Posterior cingulate gyrus (tissue), 11 donors: ENCODE results near the gene SMCO3.

Source experiments
- DNase-seq, 10 donors: peaks; one replicate each; pipeline versions ENCODE4 v3.0.0 to v3.0.0-alpha.2; 2020 to 2021; ENCODE audit warnings: mixed read lengths in 3 of 10
- intact Hi-C: fragments of 100-400 bp; cut with DNase I; formaldehyde crosslinking; loops from one replicate; pipeline ENCODE4 v1.15.1; 2023

Gene SMCO3

GRCh38 chr12:14833952-14834351 is 20.0 kb upstream of the SMCO3 start:
- intact Hi-C loops = no loop called here
- DNase-seq = no peak

DNA sequence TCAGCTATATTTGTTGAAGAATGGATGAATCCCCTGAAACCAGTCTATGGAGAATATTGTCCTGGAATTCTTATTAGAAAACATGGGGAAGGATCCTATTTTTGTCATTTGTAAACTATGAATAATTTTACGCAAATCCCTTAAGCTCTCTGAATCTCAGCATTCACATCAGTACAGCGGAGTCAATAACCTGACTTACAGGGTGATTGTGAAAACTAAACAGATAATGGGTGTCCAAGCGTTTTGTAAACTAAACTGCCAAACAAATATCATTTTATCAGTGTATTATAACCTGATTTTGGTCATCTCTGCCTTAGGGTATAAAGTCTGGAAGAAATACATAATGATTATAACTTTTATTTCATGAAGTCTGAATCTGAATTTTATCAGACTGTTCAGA is 19.4 kb upstream of the SMCO3 start:
- intact Hi-C loops = no loop called here
- DNase-seq = no peak

GRCh38 chr12:14828892-14829291 is 14.9 kb upstream of the SMCO3 start:
- no peak for DNase-seq
- intact Hi-C loops = no loop called here

- intact Hi-C loops = no loop called here
- DNase-seq = no peak
Observed at GRCh38 chr12:14827043-14827442, 13.1 kb upstream of the SMCO3 start.

DNA sequence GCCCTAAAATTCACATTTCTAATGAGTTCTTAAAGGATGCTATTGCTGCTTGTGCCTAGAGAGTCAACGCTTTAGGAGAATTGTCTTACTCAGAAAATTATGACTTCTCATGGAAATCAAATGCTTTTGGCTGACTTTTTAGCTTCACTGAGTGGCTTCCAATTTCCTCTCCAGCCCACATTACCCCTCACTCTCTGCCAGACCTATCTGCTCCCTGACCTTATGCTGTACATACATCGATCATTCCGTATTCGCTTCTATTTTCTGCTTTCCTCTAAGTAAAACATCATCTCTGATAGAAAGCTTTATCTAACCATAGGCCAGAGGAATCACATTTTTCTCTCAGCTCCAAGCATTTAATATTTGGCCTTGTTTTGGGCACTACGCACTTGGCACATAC is 12.5 kb upstream of the SMCO3 start:
- intact Hi-C loops = no loop called here
- DNase-seq = no peak

- no peak for DNase-seq
- intact Hi-C loops = no loop called here
Observed at GRCh38 chr12:14825256-14825655, 11.3 kb upstream of the SMCO3 start.

DNA sequence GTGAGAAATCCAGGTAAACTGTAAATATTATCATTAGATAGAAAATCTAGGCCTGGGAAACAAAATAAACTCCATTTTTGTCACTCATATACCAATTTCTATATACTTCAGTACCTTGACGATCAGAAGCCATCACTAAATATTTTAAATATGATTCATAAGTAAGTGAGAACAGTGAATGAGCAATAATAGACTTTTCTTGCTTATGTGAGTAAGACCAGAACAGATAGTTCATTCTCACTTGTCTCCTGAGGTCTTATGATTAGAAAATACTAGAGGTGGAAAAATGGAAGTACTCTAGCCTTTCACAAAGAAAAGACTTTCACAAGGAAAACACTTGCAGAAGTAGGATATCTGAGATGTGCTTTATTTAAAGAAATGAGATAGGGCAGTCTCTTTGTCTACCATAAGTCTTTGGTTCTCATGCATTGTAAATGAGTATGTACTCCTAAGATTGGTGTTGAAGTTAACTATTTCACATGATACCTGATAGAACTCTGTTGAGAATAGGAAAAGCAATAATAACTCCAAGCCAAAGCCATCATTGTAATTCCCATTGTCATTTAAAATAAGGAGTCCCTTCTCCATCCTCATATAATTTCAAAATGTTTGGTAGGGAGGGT is 10.1 kb upstream of the SMCO3 start:
- intact Hi-C loops = no loop called here
- DNase-seq = no peak

GRCh38 chr12:14811486-14811885 is 2.5 kb downstream of the SMCO3 start:
- DNase-seq = no peak
- intact Hi-C loops = no loop called here

DNA sequence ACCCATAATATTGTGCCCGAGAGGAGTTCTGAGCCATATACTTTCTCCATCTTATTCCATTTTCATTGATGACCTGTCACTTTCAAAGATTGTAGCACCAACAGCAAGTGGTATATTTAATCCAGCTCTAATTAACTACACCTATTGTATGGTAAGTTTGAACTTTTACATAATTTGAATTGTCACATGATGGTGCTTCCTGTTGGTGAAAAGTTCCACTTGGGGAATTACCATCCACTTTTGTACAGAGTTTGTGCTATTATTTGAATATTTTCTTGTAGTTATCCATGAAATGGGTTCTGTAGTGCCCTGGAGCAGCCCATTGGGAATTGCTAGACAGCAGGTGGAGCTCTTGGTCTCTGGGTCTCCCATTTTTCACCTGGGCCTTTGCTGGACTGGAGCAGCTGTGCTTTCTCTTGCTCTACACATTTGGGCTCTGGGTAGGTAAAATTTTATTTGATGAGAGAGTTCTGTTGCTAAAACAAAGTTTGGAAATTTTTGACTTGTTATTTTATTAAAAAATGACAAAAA is 3.0 kb downstream of the SMCO3 start:
- intact Hi-C loops = no loop called here
- DNase-seq = no peak

GRCh38 chr12:14810167-14810952 is 3.6 kb downstream of the SMCO3 start:
- intact Hi-C loops = no loop called here
- DNase-seq = no peak

- no peak for DNase-seq
- intact Hi-C loops = loop anchor here (2.0 kb wide), 1 partner anchor 29 kb away; a partner anchor contains a TSS
Observed at GRCh38 chr12:14803830-14804160, 10.2 kb downstream of the SMCO3 start.

DNA sequence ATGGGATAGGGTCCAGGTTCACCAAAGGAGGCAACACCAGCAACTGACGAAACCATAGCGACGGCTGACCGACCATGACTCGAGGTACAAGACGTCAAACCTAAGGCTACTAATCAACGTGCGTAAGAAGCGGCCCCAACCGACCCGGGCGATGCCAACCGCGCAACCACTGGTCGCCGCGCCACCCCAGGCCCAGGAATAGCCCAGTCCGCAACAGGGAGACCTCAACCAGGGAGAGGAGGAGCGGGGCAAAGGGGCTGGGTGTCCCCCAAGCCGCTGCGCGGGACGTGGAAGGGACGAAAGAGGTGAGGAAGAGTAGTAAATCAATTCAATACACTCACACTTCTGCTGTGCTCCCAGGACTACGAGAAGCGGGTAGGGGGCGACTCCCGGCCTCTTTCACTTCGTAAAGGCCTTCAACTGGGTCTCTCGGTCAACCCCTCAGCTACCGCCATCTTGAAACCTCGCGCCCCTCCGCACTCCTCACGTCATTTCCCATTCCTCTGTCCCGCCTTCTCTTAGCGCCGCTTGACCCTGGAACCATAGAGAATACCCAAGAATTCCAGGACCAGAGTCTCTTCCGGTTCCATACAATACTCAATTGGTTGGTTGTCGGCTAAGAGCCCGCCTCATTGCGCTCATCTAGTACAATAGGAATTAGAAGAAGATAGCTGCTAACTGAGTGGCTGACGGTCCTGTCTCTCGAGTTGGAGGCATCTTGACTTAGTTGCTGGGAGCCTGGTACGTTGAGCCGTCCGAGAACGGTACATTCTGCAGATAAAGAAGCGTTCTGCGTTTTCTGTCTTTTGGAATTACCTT is 10.8 kb downstream of the SMCO3 start, which contains the start of the genes C12orf60 and WBP11:
C12orf60 (plus strand) TSS at position 660 of the 819 bp plus-strand sequence. CDS start 19,266 bp downstream, outside the sequence.
WBP11 (minus strand) TSS at position 468 of the 819 bp plus-strand sequence. CDS start 2,095 bp downstream, outside the sequence.
- intact Hi-C loops = loop anchor here (2.0 kb wide), 1 partner anchor 28 kb away; a partner anchor contains a TSS
- peak; percentile 88 to 99 (median 90) for DNase-seq

GRCh38 chr12:14802721-14803010 is 11.3 kb downstream of the SMCO3 start:
- no peak for DNase-seq
- intact Hi-C loops = loop anchor here (2.0 kb wide), 1 partner anchor 28 kb away; a partner anchor contains a TSS

- intact Hi-C loops = loop anchor here (2.0 kb wide), 1 partner anchor 27 kb away; a partner anchor contains a TSS
- DNase-seq = no peak
Observed at GRCh38 chr12:14802247-14802646, 11.7 kb downstream of the SMCO3 start.

- no peak for DNase-seq
- intact Hi-C loops = no loop called here
Observed at GRCh38 chr12:14795028-14795448, 18.9 kb downstream of the SMCO3 start.

GRCh38 chr12:14785568-14785967 is 28.4 kb downstream of the SMCO3 start:
- intact Hi-C loops = no loop called here
- DNase-seq = no peak

DNA sequence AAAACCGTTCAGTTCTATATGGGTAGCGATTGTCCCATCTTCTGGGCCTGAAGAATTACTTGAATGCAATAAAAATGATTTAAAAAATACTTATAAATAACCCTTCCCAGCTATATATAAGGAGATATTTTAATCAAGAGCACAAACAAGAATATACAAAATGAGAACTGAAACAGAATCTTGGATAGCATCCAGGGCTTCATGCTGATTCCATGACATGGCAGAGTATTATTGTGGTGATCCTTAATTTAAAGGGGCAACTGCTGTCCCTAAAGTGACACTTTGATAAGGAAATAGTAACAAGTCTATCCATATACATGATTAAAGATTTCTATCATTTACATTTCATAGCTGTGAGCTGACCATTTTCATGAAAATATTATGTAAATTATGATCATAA is 29.5 kb downstream of the SMCO3 start:
- no peak for DNase-seq
- intact Hi-C loops = no loop called here

GRCh38 chr12:14782756-14783155 is 31.2 kb downstream of the SMCO3 start:
- intact Hi-C loops = no loop called here
- DNase-seq = no peak

DNA sequence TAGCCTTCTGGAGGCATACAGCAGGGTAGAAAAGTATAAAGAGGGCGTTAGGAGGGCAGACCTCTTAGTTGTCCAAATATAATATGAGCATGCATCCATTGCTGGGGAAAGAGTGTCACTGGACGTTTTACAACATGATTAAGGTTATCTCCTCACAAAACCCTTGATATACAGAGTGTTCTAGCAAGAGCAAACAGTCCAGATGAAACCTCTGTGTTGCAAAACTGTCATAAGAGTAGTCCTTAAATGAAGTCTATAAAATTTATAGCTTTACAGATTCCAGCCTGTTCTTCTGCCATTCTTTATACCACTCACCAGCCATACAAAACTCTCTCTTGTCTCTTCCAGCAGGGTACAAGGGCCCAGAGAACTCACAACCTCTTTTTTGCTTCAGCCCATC is 32.4 kb downstream of the SMCO3 start:
- DNase-seq = no peak
- intact Hi-C loops = no loop called here

DNA sequence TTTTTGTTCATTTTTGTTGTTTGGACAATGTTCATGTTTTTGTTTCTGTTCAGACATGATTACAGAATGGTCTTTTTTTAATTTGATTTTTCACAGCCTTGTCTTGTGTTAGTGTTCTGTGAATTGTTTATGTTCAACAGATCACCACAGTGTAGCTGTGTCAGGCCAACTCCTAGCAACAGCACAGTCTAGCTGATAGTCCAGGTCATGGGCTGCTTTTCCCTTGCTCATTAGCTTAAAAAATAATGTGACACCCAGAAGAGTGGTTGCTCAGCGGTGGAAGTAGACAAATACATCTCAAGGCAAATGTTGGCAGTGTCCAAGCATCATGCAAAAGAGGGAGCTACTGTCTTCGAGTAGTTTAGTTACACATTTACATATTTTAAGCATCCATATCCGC is 33.1 kb downstream of the SMCO3 start:
- DNase-seq = no peak
- intact Hi-C loops = no loop called here

- intact Hi-C loops = no loop called here
- DNase-seq = no peak
Observed at GRCh38 chr12:14779834-14780233, 34.1 kb downstream of the SMCO3 start.
